Occipital lobe (tissue), 2 donors: ENCODE measurements around the gene S100PBP. TPM values are rescaled to one million over a fixed set of nuclear protein-coding genes. Genes with fewer than 3 reads are reported as not detected.

Experiments used
- DNase-seq: peaks from one replicate; lab custom pipeline; 2025; lab: John Stamatoyannopoulos, UW
- total RNA-seq: library from RNA; depleted of rRNA; stranded (reverse); fragments of >200 nt; gene quantifications from one replicate; pipeline ENCODE4 v1.2.3, GENCODE V29; 2014

S100PBP gene
- total RNA-seq, 1 donor from 2014 or later: 42.7 TPM

- DNase-seq: no peak
Measured at GRCh38 chr1:32825181-32825580, 7.7 kb downstream of the S100PBP start.

- no peak for DNase-seq
Measured at GRCh38 chr1:32828341-32828740, 10.9 kb downstream of the S100PBP start.

DNA sequence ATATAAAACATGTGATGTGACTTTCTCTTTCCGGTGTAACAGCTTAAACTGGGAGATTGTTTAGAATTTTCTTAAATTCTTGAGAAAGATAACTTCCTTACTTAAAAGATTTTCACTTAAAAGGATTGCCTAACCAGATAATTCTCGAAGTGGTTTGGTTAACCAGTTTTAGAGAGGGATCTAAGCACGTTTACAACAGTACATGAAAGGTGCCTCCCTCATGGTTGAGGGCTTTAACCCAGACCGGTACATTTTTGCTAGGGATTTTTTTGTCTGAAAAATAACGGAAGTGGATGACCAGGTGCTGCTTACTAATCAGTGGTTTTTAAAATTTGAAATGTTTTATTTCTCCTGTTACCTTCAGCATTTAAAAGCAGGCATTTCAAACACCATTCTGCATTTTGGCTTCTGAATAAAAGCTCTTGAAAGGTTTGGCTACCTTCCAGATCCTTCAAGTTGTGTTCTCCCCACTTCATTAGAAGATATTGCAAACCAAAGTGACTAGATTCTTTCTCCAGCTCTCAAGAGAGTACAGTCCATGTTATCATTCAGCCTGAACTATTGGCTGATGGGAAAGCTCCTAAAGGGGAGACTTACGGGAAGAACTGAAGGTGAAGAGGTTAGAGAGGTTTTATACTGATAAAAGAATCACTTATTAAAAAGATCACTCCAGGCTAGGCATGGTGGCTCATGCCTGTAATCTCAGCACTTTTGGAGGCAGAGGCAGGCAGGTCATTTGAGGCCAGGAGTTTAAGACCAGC, 12.8 kb downstream of the S100PBP start:
- no peak for DNase-seq

- DNase-seq: no peak
Measured at GRCh38 chr1:32831878-32832277, 14.4 kb downstream of the S100PBP start.

DNA sequence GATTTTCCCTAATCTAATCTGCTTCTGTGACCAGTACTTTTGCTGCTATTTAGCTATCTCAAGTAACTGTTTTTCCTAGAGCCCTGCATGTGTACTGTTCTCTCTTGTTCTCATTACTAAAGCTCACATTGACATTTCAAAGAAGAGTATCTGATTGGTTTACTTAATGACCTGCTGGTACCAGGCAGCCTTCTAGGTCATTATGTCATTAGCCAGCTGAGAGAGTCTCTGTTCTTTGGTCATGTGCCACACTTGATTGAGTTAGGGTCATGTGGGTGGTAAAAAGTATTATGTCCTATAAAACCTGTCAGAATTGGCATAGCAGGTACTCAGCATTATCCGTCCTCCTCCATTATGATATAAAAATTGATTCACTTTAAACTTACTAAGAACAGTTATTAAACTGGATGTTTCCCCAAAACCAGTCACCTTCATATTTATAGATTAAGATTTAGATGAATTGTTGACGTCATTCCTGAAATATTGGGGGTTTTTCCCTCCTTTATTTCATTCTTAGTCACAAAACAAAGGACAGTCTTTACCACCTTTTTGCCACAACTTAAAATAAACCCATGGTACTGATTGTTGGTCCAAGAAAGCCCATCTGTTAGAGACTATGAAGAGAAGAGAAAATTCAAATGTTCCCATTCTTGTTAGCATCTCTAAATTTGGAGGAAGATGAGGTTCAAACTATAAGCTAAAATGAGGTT, 31.1 kb downstream of the S100PBP start:
- DNase-seq: no peak

- no peak for DNase-seq
Measured at GRCh38 chr1:32855861-32856617, 38.6 kb downstream of the S100PBP start.

- DNase-seq: no peak
Measured at GRCh38 chr1:32858136-32858535, 40.7 kb downstream of the S100PBP start.

DNA sequence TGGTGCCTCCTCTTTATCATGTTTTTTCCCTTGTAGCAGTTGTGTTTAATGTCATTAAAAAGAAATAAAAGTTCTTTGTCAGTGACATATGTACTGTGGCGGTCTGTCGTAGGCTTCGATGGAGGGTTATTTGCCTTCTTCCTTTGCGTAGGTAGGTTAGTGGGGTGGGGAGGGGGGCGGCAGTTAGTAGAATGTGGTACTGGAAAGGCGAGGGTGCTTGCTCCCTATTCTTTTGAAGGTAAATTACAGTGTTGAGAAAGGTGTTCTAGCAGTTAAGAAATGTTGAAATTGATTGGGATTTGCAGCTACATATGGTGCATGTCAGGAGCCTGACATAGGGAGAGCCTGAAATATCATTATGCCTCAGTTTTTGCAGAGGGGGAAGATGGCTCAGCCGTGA, 41.3 kb downstream of the S100PBP start:
- no peak for DNase-seq

DNA sequence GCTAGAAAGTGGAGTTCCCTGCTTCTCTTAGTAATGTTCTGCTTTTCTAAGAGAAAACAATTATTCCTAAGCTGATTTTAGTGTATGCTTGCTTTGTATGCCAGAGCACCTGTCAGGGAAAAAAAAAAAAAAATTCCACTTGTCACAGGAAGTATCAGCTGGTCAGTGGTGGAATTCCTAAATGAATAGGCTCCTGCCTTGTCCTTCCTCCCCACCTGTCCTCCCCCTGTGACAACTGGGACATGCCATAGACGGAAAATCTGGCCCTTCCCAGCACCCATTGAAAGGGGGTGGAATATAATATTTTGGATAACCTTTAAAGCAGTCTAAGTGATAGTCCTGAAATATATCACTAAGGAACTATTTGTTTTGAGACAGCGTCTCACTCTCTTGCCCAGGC, 42.5 kb downstream of the S100PBP start:
- no peak for DNase-seq

DNA sequence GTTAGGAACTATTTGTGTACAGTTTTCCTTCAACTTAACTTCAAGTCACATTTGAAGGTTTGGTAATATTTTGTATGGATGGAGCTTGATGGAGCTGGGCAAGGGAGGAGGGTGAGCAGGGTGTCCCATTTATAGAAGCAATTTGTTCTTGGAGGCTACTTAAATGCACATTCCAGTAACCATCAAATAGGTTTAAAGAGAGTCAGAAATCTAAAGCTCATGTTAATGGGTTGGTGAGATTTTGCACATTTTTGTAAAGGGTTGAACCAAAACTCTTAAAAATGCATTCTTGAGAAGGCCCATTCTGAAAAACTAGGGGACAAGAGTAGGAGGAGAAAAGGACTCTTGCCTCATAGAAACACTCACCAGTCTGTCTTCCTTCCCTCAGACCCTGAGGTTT, 43.1 kb downstream of the S100PBP start:
- DNase-seq: no peak

- DNase-seq: peak; percentile 54
Measured at GRCh38 chr1:32861904-32862695, 44.6 kb downstream of the S100PBP start.

DNA sequence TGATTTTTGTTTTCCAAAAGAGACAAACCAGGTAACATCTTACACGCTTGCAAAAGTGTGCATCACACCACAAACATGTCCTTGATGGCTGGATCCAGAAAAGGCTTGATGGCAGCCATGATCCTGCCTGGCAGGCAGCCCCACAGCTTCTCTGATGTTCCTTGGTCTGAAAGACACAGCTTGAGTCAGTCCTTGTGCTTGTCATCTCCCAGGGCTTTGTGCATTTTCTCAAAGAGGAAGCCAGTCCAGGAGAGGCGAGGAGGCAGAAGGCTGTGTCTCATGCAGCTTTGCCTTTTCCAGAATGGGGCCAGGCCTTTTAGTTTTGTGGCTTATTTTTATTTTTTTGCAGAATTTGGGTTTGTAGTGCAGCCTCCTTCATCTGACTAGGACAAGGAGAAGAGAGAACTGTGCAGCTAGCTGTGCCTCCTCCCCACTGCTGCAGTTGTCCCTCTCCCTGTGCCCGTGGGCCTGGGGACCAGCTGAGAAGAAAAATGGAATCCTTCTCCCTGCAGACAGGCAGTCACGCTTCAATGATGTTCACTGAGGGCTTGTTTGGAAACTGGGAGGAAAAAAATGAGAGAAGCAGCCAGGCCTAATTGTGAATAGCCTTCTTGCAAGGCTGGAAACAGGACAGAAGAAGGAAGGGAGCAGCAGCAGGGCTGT, 45.9 kb downstream of the S100PBP start:
- DNase-seq: no peak

GRCh38 chr1:32863881-32864245, 46.4 kb downstream of the S100PBP start:
- DNase-seq: no peak

DNA sequence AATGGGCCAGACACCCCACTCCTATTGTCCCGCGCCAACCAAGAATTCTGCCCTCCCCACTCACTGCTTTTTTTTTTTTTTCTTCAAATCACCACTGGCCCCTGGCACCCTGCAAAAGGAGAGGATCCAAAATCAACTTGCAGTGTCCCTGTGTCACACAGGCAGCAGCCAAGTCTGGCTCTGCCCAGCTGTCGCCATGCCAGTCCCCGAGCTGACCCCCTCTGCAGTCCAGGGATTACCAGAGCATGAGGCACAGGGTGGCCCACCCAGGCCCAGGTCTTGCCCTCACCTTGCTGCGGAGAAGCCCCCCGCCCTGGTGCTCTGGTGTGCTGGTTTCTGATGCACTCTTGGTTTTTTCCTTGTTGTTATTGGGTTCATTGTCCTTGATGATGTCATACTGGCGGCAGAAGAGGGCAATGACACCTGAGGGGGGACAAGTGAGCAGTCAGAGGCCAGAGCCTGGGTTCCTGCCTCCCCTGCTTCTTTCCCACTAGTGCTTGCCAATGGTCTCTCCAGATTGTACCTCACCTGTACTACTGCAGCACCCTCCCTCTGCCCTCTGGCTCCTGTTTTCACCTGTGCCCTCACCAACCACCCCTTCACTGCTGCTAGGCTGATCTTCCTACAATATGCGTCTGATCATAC, 47.0 kb downstream of the S100PBP start:
- no peak for DNase-seq

DNA sequence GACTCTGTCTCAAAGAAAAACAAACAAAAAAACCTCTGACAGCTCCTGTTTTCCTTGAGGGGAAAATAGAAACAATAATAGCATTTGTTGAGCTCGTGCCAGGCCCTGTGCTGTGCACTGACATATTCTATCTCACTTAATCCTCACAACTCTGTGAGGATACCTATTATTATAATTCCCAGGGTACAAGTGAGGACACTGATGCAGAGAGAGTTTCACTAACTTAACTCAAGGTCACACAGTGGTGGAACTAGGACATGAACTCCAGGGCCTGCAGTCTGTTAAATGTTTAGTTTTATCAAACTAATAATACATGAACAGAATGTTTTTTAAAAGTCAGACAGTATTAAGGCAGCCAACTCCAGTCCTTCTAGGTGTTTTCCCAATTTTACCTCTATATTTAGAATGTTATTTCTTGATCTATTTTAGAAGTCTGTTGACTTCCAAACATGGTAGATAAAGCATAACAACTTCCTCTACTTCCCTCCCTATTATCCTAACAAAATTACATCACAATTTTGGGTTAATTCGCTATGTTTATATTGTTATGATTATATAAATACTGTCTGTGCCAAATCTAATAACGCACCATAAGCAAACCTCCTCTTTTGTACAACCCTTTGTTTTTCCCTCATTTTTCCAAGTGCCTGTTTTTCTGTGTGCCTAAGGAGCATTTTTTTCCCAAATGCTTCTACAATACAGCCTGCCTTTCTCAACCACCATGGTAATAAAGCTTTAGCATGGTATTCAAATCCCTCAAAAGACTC, 48.4 kb downstream of the S100PBP start:
- DNase-seq: no peak

DNA sequence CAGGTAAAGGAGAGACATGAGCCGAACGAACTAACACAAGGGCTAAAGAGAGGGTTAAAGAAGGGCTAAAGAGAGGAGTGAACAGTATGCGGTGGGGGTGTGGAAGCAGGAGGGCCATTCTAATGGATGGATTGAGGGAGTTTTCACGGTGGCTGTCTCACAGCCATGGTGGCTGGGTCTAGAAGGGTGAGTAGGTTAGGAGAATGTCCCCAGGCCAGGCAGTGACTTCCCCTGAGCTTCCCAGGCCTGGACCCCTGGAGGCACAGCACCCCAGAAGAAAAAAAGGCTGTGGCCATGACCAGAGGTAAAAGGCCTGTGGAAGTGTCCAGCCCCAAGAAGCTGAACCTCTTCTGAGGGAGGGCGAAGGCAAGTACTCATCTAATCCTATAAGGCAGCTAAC, 49.7 kb downstream of the S100PBP start:
- no peak for DNase-seq

- DNase-seq: no peak
Measured at GRCh38 chr1:32867671-32868070, 50.2 kb downstream of the S100PBP start.

DNA sequence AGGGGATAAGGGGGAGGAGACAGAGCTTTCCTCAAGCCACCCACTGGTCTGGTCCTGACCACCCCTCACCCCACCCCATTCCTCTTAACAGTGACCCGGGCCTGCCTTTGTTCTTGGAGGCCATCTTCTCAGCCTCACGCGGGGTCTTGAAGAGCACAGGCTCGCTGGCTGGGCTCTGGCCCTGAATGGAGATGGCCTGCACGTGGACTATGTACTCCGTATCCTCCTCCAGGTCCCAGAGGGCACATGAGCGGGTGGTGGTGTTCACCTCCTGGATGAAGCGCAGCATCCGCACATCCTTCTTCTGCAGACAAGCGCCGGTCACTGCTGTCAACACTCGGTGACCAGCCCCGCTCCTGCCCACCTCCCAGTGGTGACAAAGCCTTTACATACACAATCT, 50.6 kb downstream of the S100PBP start:
- no peak for DNase-seq

GRCh38 chr1:32868806-32869455, 51.5 kb downstream of the S100PBP start:
- no peak for DNase-seq
